HG03342 (cell line): ENCODE data around the gene CRTC3.

Experiments
- ATAC-seq: cut with Tn5 transposase; IDR thresholded peaks from one replicate; pipeline ENCODE4 v1.9.1; 2021; ENCODE audit warnings: mild to moderate bottlenecking, moderate library complexity; ENCODE audit not compliant: unreplicated experiment

CRTC3 gene

DNA sequence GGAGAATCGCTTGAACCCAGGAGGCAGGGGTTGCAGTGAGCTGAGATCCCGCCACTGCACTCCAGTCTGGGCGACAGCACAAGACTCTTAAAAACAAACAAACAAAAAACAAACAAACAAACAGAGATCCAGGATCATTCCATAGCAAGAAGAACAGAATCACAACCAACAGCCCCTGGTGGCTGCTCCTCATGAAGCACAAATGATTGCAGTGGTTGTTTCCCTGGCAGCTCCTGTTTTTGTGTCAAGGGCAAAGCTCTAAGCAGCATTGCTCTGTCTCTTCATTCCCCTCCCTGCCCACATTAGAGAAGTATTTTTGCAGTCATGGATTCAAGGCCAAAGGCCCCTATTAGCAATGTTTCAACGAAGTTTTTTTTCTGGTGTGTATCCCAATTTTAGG, 161.6 kb downstream of the CRTC3 start:
- ATAC-seq: no peak

DNA sequence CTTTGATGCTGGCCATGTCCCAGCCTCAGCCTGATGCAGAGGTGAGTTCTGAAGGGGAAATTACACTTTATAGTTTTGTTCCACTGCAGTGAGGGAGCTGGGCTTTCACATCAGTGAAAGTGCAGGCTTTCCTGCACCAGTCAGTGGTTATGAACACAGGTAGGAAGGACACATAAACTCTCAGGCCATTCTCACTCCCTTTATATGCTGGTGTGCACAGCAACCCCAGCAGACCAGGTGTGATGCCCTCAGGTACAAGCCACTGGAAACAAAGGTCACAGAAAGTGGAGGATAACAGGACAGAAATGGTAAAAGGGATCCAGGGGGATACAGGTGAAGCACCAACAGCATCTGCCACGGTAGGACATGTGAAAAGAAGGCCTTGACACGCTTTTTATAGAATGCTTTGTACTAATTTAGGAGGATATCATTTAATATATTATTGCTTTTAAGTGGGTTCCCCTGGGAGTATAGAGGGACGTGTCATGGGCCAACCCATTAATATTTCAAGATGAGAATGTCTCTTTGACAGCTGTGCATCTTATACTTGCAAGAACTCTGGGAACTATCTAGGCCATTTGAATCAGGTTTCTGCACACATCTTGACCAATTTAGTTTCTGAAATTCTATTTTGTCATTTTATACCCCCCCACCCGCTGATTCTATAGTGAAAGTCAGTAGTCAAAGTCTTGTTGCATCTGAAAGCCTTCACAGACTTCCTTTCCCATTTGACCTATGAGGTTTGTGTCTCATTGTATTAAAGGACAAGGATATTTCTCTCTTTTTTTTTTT, 162.5 kb downstream of the CRTC3 start:
- peak; percentile 60 for ATAC-seq
